ENCODE data around the gene ANKUB1. TPM values are rescaled to one million over a fixed set of nuclear protein-coding genes. Genes with fewer than 3 reads are reported as not detected.
"Not testable (repeated sequence)": the region's sequence is repeated elsewhere in the genome, so short reads cannot be mapped to it uniquely, and the experiment has no call there.

ANKUB1 gene, protein sequence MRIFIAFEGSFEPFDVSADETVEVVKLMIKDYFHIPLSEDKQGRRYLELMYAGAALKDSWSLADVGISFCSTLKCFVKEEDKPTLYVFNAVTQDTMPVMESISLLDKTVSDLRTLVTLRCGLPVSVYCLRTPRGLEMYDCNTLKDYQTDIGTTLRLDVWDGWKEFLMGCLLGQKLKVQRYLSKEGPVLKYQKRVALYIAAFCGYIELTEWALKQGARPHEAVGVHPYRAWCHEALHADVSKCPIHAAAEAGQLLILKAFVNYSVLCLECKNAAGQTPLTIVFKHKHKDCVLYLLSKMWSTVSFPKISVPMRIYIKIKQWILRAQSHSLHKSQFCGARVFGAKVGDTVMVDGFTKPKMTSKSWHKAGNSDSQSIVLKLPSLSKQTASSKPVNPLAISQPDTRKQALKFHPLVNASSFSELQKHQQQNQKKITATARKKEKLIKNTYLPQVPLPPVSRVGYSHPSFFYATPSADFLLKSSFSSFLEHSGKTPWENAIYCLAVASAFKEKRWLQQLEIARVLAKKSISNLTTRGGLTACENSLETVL
- total RNA-seq = not detected

DNA sequence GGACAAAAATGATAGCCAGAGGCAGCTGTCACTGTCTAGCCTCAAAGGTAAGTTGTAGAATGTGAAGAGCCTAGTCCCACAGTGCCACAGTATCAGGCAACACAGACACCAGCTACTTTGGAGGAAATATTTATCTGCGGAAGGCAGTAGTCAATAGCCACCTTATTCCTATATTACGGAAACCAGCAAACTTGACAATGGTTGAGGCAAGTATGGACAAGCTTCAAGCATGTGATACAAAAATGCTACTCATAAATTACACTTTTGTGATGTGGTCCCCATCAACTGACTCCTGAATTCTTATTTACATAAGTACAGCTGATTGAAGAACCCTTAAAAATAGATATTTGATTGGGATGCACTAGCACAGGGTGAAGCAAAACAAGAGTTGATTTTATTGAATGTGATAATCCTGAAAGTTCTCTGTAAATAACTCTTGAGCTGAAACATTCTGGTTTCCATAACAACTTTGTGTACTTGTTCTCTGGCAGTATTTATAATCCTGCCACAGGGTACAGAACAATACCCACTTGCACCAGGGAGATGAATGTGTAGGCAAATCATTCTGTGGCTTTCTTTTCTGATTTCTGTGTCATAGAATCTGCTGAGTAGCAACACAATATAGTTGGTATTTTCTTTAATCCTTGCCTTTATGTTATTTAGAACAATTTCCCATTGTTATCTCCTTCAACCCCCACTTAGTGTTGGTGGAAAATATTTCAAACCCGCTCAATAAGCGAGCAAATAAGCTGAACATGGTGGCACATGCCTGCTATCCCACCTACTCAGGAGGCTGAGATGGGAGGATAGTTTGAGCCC lies at the start of gene ANKUB1:
Gene ANKUB1 (minus strand): TSS at position 103 of the 819 bp plus-strand sequence. CDS start 188 bp downstream, outside the sequence.
- no peak within 1 kb of the TSS for H3K27ac ChIP-seq
- no peak within 1 kb of the TSS for H3K9ac ChIP-seq (ENCODE audit: low read depth in 2 of 2, low read length in 2 of 2)
- no peak within 1 kb of the TSS for H3K4me3 ChIP-seq
- H3K27me3 ChIP-seq = no peaks in the 10 kb centered on the region
- H3K9me3 ChIP-seq = no peaks in the 10 kb centered on the region
- intact Hi-C loops (cut with DNase I) = no loop called here
- H3K4me1 ChIP-seq = no peaks in the 10 kb centered on the region
- TF ChIP-seq, protein P1, sequence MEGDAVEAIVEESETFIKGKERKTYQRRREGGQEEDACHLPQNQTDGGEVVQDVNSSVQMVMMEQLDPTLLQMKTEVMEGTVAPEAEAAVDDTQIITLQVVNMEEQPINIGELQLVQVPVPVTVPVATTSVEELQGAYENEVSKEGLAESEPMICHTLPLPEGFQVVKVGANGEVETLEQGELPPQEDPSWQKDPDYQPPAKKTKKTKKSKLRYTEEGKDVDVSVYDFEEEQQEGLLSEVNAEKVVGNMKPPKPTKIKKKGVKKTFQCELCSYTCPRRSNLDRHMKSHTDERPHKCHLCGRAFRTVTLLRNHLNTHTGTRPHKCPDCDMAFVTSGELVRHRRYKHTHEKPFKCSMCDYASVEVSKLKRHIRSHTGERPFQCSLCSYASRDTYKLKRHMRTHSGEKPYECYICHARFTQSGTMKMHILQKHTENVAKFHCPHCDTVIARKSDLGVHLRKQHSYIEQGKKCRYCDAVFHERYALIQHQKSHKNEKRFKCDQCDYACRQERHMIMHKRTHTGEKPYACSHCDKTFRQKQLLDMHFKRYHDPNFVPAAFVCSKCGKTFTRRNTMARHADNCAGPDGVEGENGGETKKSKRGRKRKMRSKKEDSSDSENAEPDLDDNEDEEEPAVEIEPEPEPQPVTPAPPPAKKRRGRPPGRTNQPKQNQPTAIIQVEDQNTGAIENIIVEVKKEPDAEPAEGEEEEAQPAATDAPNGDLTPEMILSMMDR (IDR thresholded peaks at IDR 0.05) = no peak
- no peak for DNase-seq
- no peaks in the 10 kb centered on the region for H3K36me3 ChIP-seq

DNA sequence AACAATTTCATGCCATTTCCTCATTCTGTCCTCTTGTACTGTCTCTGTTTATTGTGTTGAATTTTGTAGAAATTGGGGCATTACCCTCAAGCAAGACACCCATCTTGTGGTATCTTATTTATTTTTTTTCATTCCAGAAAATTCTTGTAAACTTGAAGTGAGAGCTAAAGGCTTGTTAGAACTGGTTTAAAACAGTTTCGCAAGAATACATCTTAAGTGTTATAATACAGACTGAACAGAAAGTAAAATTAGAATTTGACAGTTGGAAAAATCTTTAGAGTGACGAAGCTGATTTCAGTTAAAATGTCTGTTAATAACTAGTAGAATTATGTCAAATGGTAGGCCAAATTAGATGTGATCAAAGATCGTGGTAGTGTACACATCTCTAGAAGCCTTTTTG lies 47.5 kb upstream of the ANKUB1 start:
- Histone ChIP-seq H3K4me1 (no peaks in the 10 kb centered on the region), H3K27me3 (no peaks in the 10 kb centered on the region), H3K36me3 (no peaks in the 10 kb centered on the region), H3K4me3 (no peak overlapping the region), H3K9ac (ENCODE audit: low read depth in 2 of 2, low read length in 2 of 2) (no peak overlapping the region), H3K9me3 (no peaks in the 10 kb centered on the region), H3K27ac (no peak overlapping the region)
- TF ChIP-seq, protein P1 (IDR thresholded peaks at IDR 0.05) = no peak
- intact Hi-C loops (cut with DNase I) = no loop called here
- no peak for DNase-seq

DNA sequence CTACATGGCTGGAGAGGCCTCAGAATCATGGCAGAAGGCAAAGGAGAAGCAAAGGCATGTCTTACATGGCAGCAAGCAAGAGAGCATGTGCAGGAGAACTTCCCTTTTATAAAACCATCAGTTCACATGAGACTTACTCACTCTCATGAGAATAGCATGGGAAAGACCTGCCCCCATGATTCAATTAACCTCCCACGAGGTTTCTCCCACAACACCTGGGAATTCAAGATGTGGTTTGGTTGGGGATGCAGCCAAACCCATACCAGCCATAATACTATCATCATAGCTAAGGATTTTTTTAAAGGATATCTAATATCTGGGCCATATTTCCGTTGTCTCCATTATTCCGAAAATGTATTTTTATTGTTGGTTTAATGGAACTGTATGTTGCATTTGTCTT lies 47.1 kb upstream of the ANKUB1 start:
- DNase-seq; intact Hi-C loops (cut with DNase I): not testable (repeated sequence)

DNA sequence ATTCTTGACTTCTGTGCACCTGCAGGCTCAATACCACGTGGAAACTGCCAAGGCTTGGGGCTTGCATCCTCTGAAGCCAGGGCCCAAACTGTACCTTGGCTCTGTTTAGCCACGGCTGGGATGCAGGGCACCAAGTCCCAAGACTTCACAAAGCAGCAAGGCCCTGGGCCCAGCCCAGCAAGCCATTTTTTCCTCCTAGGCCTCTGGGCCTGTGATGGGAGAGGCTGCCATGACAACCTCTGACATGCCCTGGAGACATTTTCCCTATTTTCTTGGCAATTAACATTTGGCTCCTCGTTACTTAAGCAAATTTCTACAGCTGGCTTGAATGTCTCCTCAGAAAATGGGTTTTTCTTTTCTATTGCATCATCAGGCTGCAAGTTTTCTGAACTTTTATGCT lies 46.1 kb upstream of the ANKUB1 start:
- DNase-seq; H3K9ac ChIP-seq (ENCODE audit: low read depth in 2 of 2, low read length in 2 of 2); H3K4me3 ChIP-seq; H3K4me1 ChIP-seq; H3K27me3 ChIP-seq; H3K9me3 ChIP-seq; intact Hi-C loops (cut with DNase I); H3K36me3 ChIP-seq; H3K27ac ChIP-seq: not testable (repeated sequence)

More for the DNA sequence above, 47.1 kb upstream of the ANKUB1 start:
- H3K4me3 ChIP-seq; H3K9me3 ChIP-seq; H3K36me3 ChIP-seq; H3K9ac ChIP-seq (ENCODE audit: low read depth in 2 of 2, low read length in 2 of 2); H3K27ac ChIP-seq; H3K4me1 ChIP-seq; H3K27me3 ChIP-seq: not testable (repeated sequence)

DNA sequence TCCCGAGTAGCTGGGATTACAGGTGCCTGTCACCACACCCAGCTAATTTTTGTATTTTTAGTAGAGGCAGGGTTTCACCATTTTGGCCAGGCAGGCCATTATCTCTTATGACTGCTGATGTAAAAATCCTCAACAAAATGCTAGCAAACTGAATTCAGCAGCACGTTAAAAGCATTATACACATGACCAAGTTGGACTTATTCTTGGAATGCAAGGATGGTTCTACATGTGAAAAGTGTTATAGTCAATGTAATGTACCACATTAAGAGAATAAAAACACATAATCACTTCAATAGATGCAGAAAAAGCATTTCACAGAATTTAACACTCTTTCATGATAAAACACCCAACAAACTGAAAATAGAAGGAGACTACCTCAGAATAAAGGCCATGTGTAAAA lies 40.9 kb upstream of the ANKUB1 start:
- DNase-seq = no peak
- TF ChIP-seq, protein P1 (IDR thresholded peaks at IDR 0.05) = no peak
- no peak overlapping the region for H3K4me3 ChIP-seq
- no peak overlapping the region for H3K9ac ChIP-seq (ENCODE audit: low read depth in 2 of 2, low read length in 2 of 2)
- no peaks in the 10 kb centered on the region for H3K27me3 ChIP-seq
- no peaks in the 10 kb centered on the region for H3K4me1 ChIP-seq
- H3K27ac ChIP-seq = no peak overlapping the region
- intact Hi-C loops (cut with DNase I) = no loop called here
- no peaks in the 10 kb centered on the region for H3K36me3 ChIP-seq
- H3K9me3 ChIP-seq = peaks cover 5% of the 10 kb centered on the region

DNA sequence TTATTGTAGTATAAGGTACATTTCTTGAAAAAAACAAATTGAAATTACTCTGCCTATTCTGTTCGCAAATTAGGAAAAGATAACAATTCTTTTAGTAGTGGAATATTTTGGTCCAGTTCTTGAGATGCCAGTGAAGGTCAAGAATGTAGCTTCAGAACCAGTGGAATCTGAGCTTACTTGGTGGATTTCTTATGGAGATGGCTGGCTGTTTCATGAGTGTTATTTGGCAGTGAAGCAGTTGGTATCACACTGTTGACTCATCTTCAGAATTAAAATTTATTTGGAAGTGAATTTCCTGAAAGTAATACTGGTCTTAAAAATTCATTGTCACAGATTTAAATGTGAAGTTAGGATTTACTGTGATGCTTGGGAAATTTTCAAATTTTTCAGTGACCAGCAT lies 39.7 kb upstream of the ANKUB1 start:
- no peaks in the 10 kb centered on the region for H3K4me1 ChIP-seq
- H3K27me3 ChIP-seq = no peaks in the 10 kb centered on the region
- no peaks in the 10 kb centered on the region for H3K36me3 ChIP-seq
- H3K9me3 ChIP-seq = peaks cover 5% of the 10 kb centered on the region
- DNase-seq = no peak
- H3K4me3 ChIP-seq = no peak overlapping the region
- TF ChIP-seq, protein P1 (IDR thresholded peaks at IDR 0.05) = no peak
- H3K27ac ChIP-seq = no peak overlapping the region
- no peak overlapping the region for H3K9ac ChIP-seq (ENCODE audit: low read depth in 2 of 2, low read length in 2 of 2)
- intact Hi-C loops (cut with DNase I) = no loop called here

Measured in colonic mucosa (tissue), 4 donors.